ENCODE data around the gene NADSYN1.

NADSYN1 gene
- 141 to 150 (median 142) reads per million in 3 donors for total RNA-seq

GRCh38 chr11:71453037-71453917 lies at the start of gene NADSYN1:
Gene NADSYN1, plus strand, starts transcription at chr11:71453203. Its CDS starts 94 bp downstream, at chr11:71453297.
- Histone ChIP-seq H3K36me3 (ENCODE audit: control insufficient read depth, insufficient read depth, low read length) (peaks cover 29% of the 10 kb centered on the region), H3K27me3 (replicated peaks; ENCODE audit: control insufficient read depth, insufficient read depth, low read length, poor library complexity, severe bottlenecking) (no peaks in the 10 kb centered on the region), H3K9me3 (ENCODE audit: control insufficient read depth, low read length) (no peaks in the 10 kb centered on the region), H3K27ac (ENCODE audit: insufficient read depth, low read length, poor library complexity, severe bottlenecking) (peak within 1 kb of the TSS; percentile 83), H3K4me1 (ENCODE audit: control insufficient read depth, insufficient read depth, low read length, poor library complexity, severe bottlenecking) (peaks cover 37% of the 10 kb centered on the region), H3K4me3 (ENCODE audit: insufficient read depth, low read depth, low read length, poor library complexity, severe bottlenecking) (peak within 1 kb of the TSS; percentile 79)
- peak; percentile 90 to 93 (median 91) for DNase-seq

- Histone ChIP-seq H3K27me3 (replicated peaks; ENCODE audit: control insufficient read depth, insufficient read depth, low read length, poor library complexity, severe bottlenecking) (no peaks in the 10 kb centered on the region), H3K9me3 (ENCODE audit: control insufficient read depth, low read length) (no peaks in the 10 kb centered on the region), H3K4me3 (ENCODE audit: insufficient read depth, low read depth, low read length, poor library complexity, severe bottlenecking) (no peak overlapping the region), H3K27ac (ENCODE audit: insufficient read depth, low read length, poor library complexity, severe bottlenecking) (no peak overlapping the region), H3K36me3 (ENCODE audit: control insufficient read depth, insufficient read depth, low read length) (no peaks in the 10 kb centered on the region), H3K4me1 (ENCODE audit: control insufficient read depth, insufficient read depth, low read length, poor library complexity, severe bottlenecking) (no peaks in the 10 kb centered on the region)
- no peak for DNase-seq
These were observed 48.8 kb upstream of the NADSYN1 start for GRCh38 chr11:71404209-71404608.

DNA sequence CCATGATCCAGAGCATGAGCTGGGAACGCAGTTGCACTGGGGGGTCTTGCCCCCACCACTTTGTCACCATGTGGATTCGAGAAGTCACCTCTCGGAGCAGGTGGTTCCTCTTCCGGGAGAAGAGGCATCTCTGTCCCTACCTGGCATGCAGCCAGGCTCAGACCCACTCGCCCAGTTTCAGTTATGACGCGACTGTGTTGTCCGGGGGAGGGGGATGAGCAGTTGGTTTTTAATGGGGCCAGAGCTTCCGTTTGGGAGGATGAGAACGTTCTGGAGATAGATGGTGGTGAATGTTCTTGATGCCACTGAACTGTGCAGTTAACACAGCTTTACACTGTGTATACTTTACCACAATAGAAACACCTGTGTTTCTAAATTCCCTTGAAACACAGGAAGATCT lies 46.3 kb upstream of the NADSYN1 start:
- Histone ChIP-seq H3K4me3 (ENCODE audit: insufficient read depth, low read depth, low read length, poor library complexity, severe bottlenecking) (no peak overlapping the region), H3K9me3 (ENCODE audit: control insufficient read depth, low read length) (no peaks in the 10 kb centered on the region), H3K27ac (ENCODE audit: insufficient read depth, low read length, poor library complexity, severe bottlenecking) (no peak overlapping the region), H3K4me1 (ENCODE audit: control insufficient read depth, insufficient read depth, low read length, poor library complexity, severe bottlenecking) (no peaks in the 10 kb centered on the region), H3K27me3 (replicated peaks; ENCODE audit: control insufficient read depth, insufficient read depth, low read length, poor library complexity, severe bottlenecking) (no peaks in the 10 kb centered on the region), H3K36me3 (ENCODE audit: control insufficient read depth, insufficient read depth, low read length) (no peaks in the 10 kb centered on the region)
- no peak for DNase-seq

DNA sequence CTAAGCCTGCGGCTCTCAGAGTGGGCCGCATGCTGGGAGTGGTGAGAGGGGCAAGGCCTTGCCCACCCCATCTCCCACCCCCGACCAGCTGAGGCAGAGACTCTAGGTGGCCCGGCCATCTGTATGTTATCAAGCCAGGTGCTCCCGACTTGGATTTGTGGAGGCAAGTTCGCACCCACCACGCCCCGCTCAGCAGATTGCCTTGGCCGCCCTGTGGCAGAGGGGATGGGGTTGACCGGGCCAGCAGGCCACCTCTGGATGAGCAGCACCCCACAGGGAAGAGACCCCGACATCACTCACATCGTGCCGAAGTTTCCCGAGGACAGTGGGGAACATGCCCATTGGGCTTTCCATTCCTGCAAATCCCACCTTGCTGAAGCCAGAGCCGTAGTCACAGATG lies 45.6 kb upstream of the NADSYN1 start:
- no peaks in the 10 kb centered on the region for H3K9me3 ChIP-seq (ENCODE audit: control insufficient read depth, low read length)
- H3K36me3 ChIP-seq (ENCODE audit: control insufficient read depth, insufficient read depth, low read length) = no peaks in the 10 kb centered on the region
- H3K27me3 ChIP-seq (replicated peaks; ENCODE audit: control insufficient read depth, insufficient read depth, low read length, poor library complexity, severe bottlenecking) = no peaks in the 10 kb centered on the region
- no peak overlapping the region for H3K4me3 ChIP-seq (ENCODE audit: insufficient read depth, low read depth, low read length, poor library complexity, severe bottlenecking)
- no peak overlapping the region for H3K27ac ChIP-seq (ENCODE audit: insufficient read depth, low read length, poor library complexity, severe bottlenecking)
- DNase-seq = no peak
- no peaks in the 10 kb centered on the region for H3K4me1 ChIP-seq (ENCODE audit: control insufficient read depth, insufficient read depth, low read length, poor library complexity, severe bottlenecking)

DNA sequence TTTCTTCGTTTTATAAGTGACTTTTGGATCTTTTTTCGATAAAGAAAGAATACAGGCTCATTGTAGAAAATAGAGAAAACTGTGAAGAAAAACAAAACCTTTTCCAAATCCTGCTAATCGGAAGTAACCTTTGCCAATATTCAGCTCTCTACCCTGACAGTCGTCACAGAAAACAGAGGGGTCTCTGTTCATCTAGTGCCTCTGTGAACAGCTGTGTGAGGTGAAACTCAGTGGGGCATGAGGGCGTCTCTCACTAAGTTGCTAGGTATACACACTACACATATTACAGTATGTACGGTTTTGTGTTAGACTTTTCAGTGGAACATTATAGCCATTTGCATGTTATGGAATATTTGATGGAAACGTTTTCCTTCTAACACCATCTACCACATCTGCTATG lies 44.2 kb upstream of the NADSYN1 start:
- Histone ChIP-seq H3K27ac (ENCODE audit: insufficient read depth, low read length, poor library complexity, severe bottlenecking) (no peak overlapping the region), H3K36me3 (ENCODE audit: control insufficient read depth, insufficient read depth, low read length) (no peaks in the 10 kb centered on the region), H3K9me3 (ENCODE audit: control insufficient read depth, low read length) (no peaks in the 10 kb centered on the region), H3K4me1 (ENCODE audit: control insufficient read depth, insufficient read depth, low read length, poor library complexity, severe bottlenecking) (no peaks in the 10 kb centered on the region), H3K4me3 (ENCODE audit: insufficient read depth, low read depth, low read length, poor library complexity, severe bottlenecking) (no peak overlapping the region), H3K27me3 (replicated peaks; ENCODE audit: control insufficient read depth, insufficient read depth, low read length, poor library complexity, severe bottlenecking) (no peaks in the 10 kb centered on the region)
- no peak for DNase-seq

- Histone ChIP-seq H3K4me3 (ENCODE audit: insufficient read depth, low read depth, low read length, poor library complexity, severe bottlenecking) (no peak overlapping the region), H3K36me3 (ENCODE audit: control insufficient read depth, insufficient read depth, low read length) (no peaks in the 10 kb centered on the region), H3K9me3 (ENCODE audit: control insufficient read depth, low read length) (no peaks in the 10 kb centered on the region), H3K27ac (ENCODE audit: insufficient read depth, low read length, poor library complexity, severe bottlenecking) (no peak overlapping the region), H3K27me3 (replicated peaks; ENCODE audit: control insufficient read depth, insufficient read depth, low read length, poor library complexity, severe bottlenecking) (no peaks in the 10 kb centered on the region), H3K4me1 (ENCODE audit: control insufficient read depth, insufficient read depth, low read length, poor library complexity, severe bottlenecking) (no peaks in the 10 kb centered on the region)
- no peak for DNase-seq
These were observed 42.5 kb upstream of the NADSYN1 start for GRCh38 chr11:71410363-71410966.

GRCh38 chr11:71414645-71415044 lies 38.4 kb upstream of the NADSYN1 start:
- no peaks in the 10 kb centered on the region for H3K27me3 ChIP-seq (replicated peaks; ENCODE audit: control insufficient read depth, insufficient read depth, low read length, poor library complexity, severe bottlenecking)
- H3K27ac ChIP-seq (ENCODE audit: insufficient read depth, low read length, poor library complexity, severe bottlenecking) = no peak overlapping the region
- no peak overlapping the region for H3K4me3 ChIP-seq (ENCODE audit: insufficient read depth, low read depth, low read length, poor library complexity, severe bottlenecking)
- no peak for DNase-seq
- no peaks in the 10 kb centered on the region for H3K36me3 ChIP-seq (ENCODE audit: control insufficient read depth, insufficient read depth, low read length)
- no peaks in the 10 kb centered on the region for H3K4me1 ChIP-seq (ENCODE audit: control insufficient read depth, insufficient read depth, low read length, poor library complexity, severe bottlenecking)
- H3K9me3 ChIP-seq (ENCODE audit: control insufficient read depth, low read length) = no peaks in the 10 kb centered on the region

DNA sequence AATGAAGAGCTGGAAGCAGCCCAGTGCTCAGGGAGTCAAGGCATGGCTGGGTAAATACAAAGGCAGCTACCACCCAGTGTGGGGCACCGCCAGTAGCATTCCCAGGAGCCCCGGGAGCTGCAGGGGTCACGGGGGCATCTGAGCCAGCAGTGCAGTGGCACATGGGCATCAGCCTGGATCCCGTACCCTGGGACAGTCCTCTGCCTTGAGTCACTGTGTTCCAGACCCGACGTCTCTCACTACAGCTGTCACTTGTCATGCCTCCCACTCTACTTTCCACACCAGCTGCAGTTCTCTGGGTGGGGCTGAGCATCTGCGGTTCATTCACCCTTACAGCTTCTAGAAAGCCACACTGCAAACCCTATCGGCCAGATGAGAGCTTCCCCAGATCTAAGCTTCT lies 34.4 kb upstream of the NADSYN1 start:
- H3K27me3 ChIP-seq (replicated peaks; ENCODE audit: control insufficient read depth, insufficient read depth, low read length, poor library complexity, severe bottlenecking) = no peaks in the 10 kb centered on the region
- no peaks in the 10 kb centered on the region for H3K4me1 ChIP-seq (ENCODE audit: control insufficient read depth, insufficient read depth, low read length, poor library complexity, severe bottlenecking)
- no peak for DNase-seq
- H3K4me3 ChIP-seq (ENCODE audit: insufficient read depth, low read depth, low read length, poor library complexity, severe bottlenecking) = no peak overlapping the region
- no peak overlapping the region for H3K27ac ChIP-seq (ENCODE audit: insufficient read depth, low read length, poor library complexity, severe bottlenecking)
- no peaks in the 10 kb centered on the region for H3K9me3 ChIP-seq (ENCODE audit: control insufficient read depth, low read length)
- no peaks in the 10 kb centered on the region for H3K36me3 ChIP-seq (ENCODE audit: control insufficient read depth, insufficient read depth, low read length)

DNA sequence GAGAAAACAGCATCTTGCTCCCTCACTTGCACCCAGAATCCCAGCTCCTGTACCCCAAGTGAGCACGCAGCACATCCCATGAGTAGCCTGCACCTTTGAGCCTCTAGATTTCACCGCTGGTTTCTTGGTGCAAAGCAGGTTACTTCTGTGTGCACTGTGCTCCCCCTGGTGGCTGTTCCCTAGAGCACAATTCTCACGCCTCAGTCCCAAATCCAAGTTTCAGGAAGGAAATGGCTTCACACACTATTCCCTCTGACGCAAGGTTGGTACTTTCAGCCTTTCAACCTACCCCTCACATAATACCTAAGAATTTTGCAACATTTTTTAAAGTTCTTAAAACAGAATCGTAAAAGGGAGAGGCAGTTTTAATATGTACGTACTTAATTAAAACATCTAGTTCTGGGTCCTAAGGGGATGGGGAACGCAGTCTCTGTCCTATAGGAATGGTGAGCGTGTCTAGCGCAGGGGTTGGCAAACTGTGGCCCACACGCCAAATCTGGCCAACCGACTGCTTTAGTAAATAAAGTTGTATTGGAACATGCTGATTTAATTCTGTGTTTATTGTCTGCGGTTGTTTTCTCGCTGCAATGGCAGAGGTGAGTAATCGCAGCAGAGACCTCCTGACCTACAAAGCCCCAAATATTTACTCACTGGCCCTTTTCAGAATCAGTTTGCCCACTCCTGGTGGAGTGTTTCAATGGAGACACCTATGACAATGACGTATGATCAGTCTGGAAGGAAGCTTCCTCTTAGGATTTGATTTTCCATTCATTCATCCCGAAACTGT lies 32.4 kb upstream of the NADSYN1 start:
- Histone ChIP-seq H3K4me1 (ENCODE audit: control insufficient read depth, insufficient read depth, low read length, poor library complexity, severe bottlenecking) (no peaks in the 10 kb centered on the region), H3K9me3 (ENCODE audit: control insufficient read depth, low read length) (no peaks in the 10 kb centered on the region), H3K4me3 (ENCODE audit: insufficient read depth, low read depth, low read length, poor library complexity, severe bottlenecking) (no peak overlapping the region), H3K27me3 (replicated peaks; ENCODE audit: control insufficient read depth, insufficient read depth, low read length, poor library complexity, severe bottlenecking) (no peaks in the 10 kb centered on the region), H3K27ac (ENCODE audit: insufficient read depth, low read length, poor library complexity, severe bottlenecking) (no peak overlapping the region), H3K36me3 (ENCODE audit: control insufficient read depth, insufficient read depth, low read length) (no peaks in the 10 kb centered on the region)
- no peak for DNase-seq

Measured in effector memory CD4-positive, alpha-beta T cell (primary cell).